Measurements from ENCODE around the gene NELFE.
A peak's percentile ranks its signal among the peaks of the same experiment; 100 is the strongest.

The NELFE gene

DNA sequence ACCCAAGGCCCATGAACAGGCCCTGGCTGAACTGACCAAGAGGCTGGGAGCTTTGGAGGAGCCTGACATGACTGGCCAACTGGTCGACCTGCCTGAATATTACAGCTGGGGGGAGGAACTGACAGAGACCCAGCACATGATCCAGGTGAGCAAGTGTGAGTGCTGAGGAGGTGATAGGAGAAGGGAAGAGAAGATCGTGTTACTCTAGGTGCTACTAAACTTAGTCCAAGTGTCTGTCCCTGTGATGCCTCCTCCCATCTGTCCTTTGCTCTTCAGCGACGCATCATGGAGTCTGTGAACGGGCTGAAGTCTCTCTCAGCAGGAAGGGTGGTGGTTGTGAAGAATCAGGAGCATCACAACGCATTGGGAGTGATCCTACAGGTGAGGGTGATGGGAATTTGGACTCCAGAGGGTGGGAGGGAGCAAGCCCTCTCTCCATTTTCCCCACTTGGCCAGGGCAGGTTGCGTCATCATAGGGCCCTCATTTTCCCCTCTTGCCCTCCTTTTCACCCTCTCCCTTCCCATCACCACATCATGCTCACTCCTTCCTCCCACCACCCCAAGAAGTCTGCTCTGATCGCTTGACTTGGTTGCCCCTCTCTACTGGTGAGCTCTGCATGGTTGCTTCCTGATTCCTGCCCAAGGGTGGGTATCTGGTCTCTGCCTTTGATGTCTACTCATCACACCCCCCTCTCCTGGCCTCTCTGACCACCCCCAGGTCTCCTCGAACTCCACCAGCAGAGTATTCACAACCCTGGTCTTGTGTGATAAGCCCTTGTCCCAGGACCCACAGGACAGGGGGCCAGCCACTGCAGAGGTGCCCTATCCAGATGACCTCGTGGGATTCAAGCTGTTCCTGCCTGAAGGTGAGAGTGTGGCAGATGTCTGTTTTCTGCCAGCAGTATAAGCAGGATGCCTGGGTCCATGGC is 8.5 kb upstream of the NELFE start:
- no peak overlapping the region for H3K27ac Mint-ChIP-seq
- no peak overlapping the region for H3K4me3 Mint-ChIP-seq
- H3K36me3 Mint-ChIP-seq = peaks cover 13% of the 10 kb centered on the region

GRCh38 chr6:31966506-31966905 is 7.7 kb upstream of the NELFE start:
- no peak overlapping the region for H3K4me3 Mint-ChIP-seq
- H3K4me1 Mint-ChIP-seq = peaks cover 30% of the 10 kb centered on the region
- H3K9me3 Mint-ChIP-seq = no peaks in the 10 kb centered on the region
- no peaks in the 10 kb centered on the region for H3K27me3 Mint-ChIP-seq
- H3K27ac Mint-ChIP-seq = no peak overlapping the region
- H3K36me3 Mint-ChIP-seq = peaks cover 18% of the 10 kb centered on the region

More for the DNA sequence above, 8.5 kb upstream of the NELFE start:
- Mint-ChIP-seq H3K9me3 (no peaks in the 10 kb centered on the region), H3K27me3 (no peaks in the 10 kb centered on the region), H3K4me1 (peaks cover 29% of the 10 kb centered on the region)

DNA sequence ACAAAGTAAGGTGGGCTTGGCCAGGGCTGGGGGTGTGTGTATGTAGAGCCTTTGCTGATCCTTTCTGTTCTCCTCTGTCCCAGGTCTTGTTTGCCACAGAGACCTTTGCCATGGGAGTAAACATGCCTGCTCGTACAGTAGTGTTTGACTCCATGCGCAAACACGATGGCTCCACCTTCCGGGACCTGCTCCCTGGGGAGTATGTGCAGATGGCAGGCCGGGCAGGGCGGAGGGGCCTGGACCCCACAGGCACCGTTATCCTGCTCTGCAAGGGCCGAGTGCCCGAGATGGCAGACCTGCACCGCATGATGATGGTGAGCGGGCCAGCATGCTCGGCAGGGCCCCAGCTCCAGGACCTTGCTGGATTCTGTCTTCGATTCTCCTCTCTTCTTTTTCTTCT is 6.9 kb upstream of the NELFE start:
- H3K9me3 Mint-ChIP-seq = no peaks in the 10 kb centered on the region
- H3K36me3 Mint-ChIP-seq = peaks cover 20% of the 10 kb centered on the region
- H3K4me3 Mint-ChIP-seq = no peak overlapping the region
- H3K4me1 Mint-ChIP-seq = peaks cover 27% of the 10 kb centered on the region
- H3K27ac Mint-ChIP-seq = no peak overlapping the region
- no peaks in the 10 kb centered on the region for H3K27me3 Mint-ChIP-seq

- no peak overlapping the region for H3K4me3 Mint-ChIP-seq
- peaks cover 14% of the 10 kb centered on the region for H3K36me3 Mint-ChIP-seq
- H3K4me1 Mint-ChIP-seq = peaks cover 29% of the 10 kb centered on the region
- H3K27me3 Mint-ChIP-seq = no peaks in the 10 kb centered on the region
- peak overlapping the region; percentile 30 for H3K27ac Mint-ChIP-seq
- no peaks in the 10 kb centered on the region for H3K9me3 Mint-ChIP-seq
These were observed 5.2 kb upstream of the NELFE start for GRCh38 chr6:31963921-31964320.

- H3K27me3 Mint-ChIP-seq = no peaks in the 10 kb centered on the region
- H3K4me1 Mint-ChIP-seq = peaks cover 44% of the 10 kb centered on the region
- H3K27ac Mint-ChIP-seq = peak overlapping the region; percentile 61
- peak overlapping the region; percentile 16 for H3K4me3 Mint-ChIP-seq
- H3K36me3 Mint-ChIP-seq = peaks cover 16% of the 10 kb centered on the region
- H3K9me3 Mint-ChIP-seq = no peaks in the 10 kb centered on the region
These were observed 2.8 kb upstream of the NELFE start for GRCh38 chr6:31961616-31962015.

- Mint-ChIP-seq H3K27me3 (no peaks in the 10 kb centered on the region), H3K27ac (peak overlapping the region; percentile 92), H3K9me3 (no peaks in the 10 kb centered on the region), H3K36me3 (peaks cover 16% of the 10 kb centered on the region), H3K4me3 (peak overlapping the region; percentile 98), H3K4me1 (peaks cover 44% of the 10 kb centered on the region)
These were observed 395 bp downstream of the NELFE start for GRCh38 chr6:31958412-31958740.

DNA sequence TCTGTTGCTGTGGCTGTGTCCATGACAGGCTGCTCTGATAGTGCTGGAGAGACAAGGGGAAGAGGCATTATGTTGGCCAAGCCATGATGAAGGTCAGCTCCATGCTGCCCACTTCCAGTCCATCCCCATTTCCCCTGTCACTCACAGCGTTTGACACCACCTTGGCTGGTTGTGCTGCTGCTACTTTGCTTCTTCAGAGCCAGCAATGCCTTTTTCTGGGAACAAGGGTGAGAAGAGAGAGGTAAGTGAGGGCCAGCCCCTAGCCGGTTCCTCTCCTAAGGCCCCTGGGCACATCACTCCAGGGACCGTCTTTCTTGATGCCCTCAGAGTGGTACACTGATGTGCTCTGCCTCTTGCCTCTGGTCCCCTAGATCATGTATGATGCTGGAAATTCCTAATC is 2.0 kb downstream of the NELFE start:
- Mint-ChIP-seq H3K4me3 (peak overlapping the region; percentile 98), H3K36me3 (peaks cover 13% of the 10 kb centered on the region), H3K27me3 (no peaks in the 10 kb centered on the region), H3K27ac (peak overlapping the region; percentile 30), H3K4me1 (peaks cover 34% of the 10 kb centered on the region), H3K9me3 (no peaks in the 10 kb centered on the region)

DNA sequence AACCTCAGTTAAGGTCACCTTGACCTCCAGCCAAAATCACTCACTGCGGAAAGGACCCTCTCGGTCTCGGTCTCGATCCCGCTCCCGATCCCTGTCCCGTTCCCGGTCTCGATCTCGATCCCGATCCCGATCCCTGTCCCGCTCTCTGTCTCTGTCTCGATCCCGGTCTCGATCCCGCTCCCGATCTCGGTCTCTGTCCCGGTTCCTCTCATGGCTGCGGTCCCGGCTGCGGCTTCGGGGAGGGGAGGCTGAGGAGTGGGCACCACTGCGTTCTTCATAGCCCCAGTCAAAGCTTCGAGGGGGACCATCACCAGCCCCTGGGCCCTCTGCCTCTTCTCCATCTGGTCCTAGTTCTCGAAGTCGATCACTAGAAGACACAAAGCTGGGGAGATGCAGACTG is 4.3 kb downstream of the NELFE start:
- Mint-ChIP-seq H3K27ac (no peak overlapping the region), H3K27me3 (no peaks in the 10 kb centered on the region), H3K4me1 (peaks cover 20% of the 10 kb centered on the region), H3K9me3 (no peaks in the 10 kb centered on the region), H3K36me3 (peaks cover 10% of the 10 kb centered on the region), H3K4me3 (no peak overlapping the region)

- Mint-ChIP-seq H3K9me3 (no peaks in the 10 kb centered on the region), H3K4me1 (peaks cover 9% of the 10 kb centered on the region), H3K36me3 (peaks cover 9% of the 10 kb centered on the region), H3K27me3 (no peaks in the 10 kb centered on the region), H3K27ac (peak overlapping the region; percentile 31), H3K4me3 (no peak overlapping the region)
These were observed 5.9 kb downstream of the NELFE start for GRCh38 chr6:31952890-31953289.

- H3K27ac Mint-ChIP-seq = no peak overlapping the region
- no peaks in the 10 kb centered on the region for H3K9me3 Mint-ChIP-seq
- H3K27me3 Mint-ChIP-seq = no peaks in the 10 kb centered on the region
- peaks cover 9% of the 10 kb centered on the region for H3K36me3 Mint-ChIP-seq
- no peak overlapping the region for H3K4me3 Mint-ChIP-seq
- H3K4me1 Mint-ChIP-seq = peaks cover 3% of the 10 kb centered on the region
These were observed 6.5 kb downstream of the NELFE start for GRCh38 chr6:31952140-31952805.

DNA sequence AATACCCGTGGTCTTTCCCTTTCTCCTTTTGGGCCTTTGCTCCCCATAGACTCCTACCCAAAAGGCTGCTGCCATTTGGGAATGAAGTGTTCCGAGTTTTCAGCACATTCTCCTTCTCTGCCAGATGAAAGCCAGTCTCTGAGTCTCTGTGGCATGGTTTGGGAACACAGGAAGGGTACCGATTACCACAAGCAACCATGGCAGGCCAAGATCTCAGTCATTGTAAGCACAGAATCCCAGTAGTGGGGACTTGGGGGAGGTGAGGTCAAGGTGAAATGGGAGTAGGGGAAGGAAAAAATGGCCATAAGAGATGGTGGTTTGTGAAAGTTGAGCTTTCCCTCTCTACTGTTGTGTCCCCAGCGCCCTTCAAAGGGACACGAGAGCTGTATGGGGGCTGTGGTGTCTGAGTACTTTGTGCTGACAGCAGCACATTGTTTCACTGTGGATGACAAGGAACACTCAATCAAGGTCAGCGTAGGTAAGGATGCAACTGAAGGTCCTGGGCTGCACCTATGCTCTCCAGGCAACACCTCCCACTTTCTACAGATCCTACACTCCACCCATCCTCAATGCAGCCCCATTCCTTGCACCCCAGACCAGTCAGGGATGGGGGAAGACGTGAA is 8.7 kb downstream of the NELFE start:
- no peak overlapping the region for H3K27ac Mint-ChIP-seq
- no peaks in the 10 kb centered on the region for H3K27me3 Mint-ChIP-seq
- peaks cover 9% of the 10 kb centered on the region for H3K36me3 Mint-ChIP-seq

DNA sequence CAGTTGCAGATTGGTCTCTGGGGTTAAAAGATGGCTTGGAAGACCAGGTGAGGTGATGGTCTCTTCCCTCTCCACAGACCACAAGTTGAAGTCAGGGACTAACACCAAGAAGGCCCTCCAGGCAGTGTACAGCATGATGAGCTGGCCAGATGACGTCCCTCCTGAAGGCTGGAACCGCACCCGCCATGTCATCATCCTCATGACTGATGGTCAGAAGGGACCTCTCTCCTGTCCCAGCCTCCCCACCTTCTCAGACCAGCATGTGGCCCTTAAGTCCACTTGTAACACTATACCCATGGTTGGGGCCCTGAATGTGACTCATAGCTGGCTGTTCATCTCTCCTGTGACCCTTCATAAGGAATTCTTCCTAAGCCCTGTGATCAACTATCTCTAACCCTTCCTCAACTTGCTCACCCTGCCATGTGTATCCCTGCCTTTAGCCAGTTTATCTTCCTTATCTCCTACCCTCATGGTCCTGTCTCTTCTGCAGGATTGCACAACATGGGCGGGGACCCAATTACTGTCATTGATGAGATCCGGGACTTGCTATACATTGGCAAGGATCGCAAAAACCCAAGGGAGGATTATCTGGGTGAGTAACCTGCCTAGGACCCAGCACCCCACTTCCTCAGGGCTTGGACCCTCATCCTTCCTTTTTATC is 9.9 kb downstream of the NELFE start:
- Mint-ChIP-seq H3K36me3 (peaks cover 7% of the 10 kb centered on the region), H3K9me3 (no peaks in the 10 kb centered on the region), H3K4me1 (peaks cover 4% of the 10 kb centered on the region), H3K27me3 (no peaks in the 10 kb centered on the region), H3K4me3 (no peak overlapping the region), H3K27ac (no peak overlapping the region)

More for the DNA sequence above, 8.7 kb downstream of the NELFE start:
- Mint-ChIP-seq H3K4me1 (peaks cover 4% of the 10 kb centered on the region), H3K4me3 (no peak overlapping the region), H3K9me3 (no peaks in the 10 kb centered on the region)

GRCh38 chr6:31948306-31948705 is 10.5 kb downstream of the NELFE start:
- H3K4me1 Mint-ChIP-seq = peaks cover 4% of the 10 kb centered on the region
- no peaks in the 10 kb centered on the region for H3K9me3 Mint-ChIP-seq
- H3K27ac Mint-ChIP-seq = no peak overlapping the region
- no peaks in the 10 kb centered on the region for H3K27me3 Mint-ChIP-seq
- no peak overlapping the region for H3K4me3 Mint-ChIP-seq
- peaks cover 5% of the 10 kb centered on the region for H3K36me3 Mint-ChIP-seq

DNA sequence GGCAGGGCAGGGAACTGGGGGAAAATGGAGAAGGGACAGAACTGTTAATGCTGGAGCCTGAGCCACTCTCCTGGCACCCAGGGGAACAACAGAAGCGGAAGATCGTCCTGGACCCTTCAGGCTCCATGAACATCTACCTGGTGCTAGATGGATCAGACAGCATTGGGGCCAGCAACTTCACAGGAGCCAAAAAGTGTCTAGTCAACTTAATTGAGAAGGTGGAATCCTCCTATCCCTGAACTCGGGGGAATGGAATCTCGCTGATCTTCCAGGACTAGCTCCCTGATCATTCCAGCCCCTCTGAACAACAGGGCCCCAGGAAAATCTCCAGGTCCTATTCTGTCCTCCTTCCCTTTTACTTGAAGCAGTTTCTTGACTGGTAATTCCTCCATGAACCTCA is 10.9 kb downstream of the NELFE start:
- no peaks in the 10 kb centered on the region for H3K9me3 Mint-ChIP-seq
- peaks cover 4% of the 10 kb centered on the region for H3K4me1 Mint-ChIP-seq
- H3K36me3 Mint-ChIP-seq = peaks cover 3% of the 10 kb centered on the region
- no peak overlapping the region for H3K27ac Mint-ChIP-seq
- H3K27me3 Mint-ChIP-seq = no peaks in the 10 kb centered on the region
- no peak overlapping the region for H3K4me3 Mint-ChIP-seq

DNA sequence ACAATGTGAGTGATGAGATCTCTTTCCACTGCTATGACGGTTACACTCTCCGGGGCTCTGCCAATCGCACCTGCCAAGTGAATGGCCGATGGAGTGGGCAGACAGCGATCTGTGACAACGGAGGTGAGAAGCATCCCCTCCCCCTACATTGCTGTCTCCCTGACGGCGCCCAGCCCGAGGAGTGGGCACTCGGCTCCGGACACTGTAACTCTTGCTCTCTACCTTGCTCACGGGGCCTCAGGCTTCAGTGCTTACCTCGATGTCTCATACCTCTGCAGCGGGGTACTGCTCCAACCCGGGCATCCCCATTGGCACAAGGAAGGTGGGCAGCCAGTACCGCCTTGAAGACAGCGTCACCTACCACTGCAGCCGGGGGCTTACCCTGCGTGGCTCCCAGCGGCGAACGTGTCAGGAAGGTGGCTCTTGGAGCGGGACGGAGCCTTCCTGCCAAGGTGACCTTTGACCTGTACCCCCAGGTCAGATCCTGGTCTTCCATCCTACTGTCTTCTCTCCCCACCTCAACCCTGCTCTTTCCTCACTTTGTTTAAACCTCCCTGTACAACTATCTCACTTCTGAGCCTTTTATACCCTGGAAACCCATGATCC is 11.6 kb downstream of the NELFE start:
- no peaks in the 10 kb centered on the region for H3K9me3 Mint-ChIP-seq
- peaks cover 2% of the 10 kb centered on the region for H3K27me3 Mint-ChIP-seq
- H3K27ac Mint-ChIP-seq = no peak overlapping the region
- no peaks in the 10 kb centered on the region for H3K36me3 Mint-ChIP-seq
- no peak overlapping the region for H3K4me3 Mint-ChIP-seq
- H3K4me1 Mint-ChIP-seq = peaks cover 4% of the 10 kb centered on the region

Data from activated naive CD4-positive, alpha-beta T cell treated with anti-CD3 and anti-CD28 coated beads, Interleukin-2, amount 50 U/mL, for 24 hours (primary cell).